Measurements from ENCODE around the gene KDELR1.

The KDELR1 gene

DNA sequence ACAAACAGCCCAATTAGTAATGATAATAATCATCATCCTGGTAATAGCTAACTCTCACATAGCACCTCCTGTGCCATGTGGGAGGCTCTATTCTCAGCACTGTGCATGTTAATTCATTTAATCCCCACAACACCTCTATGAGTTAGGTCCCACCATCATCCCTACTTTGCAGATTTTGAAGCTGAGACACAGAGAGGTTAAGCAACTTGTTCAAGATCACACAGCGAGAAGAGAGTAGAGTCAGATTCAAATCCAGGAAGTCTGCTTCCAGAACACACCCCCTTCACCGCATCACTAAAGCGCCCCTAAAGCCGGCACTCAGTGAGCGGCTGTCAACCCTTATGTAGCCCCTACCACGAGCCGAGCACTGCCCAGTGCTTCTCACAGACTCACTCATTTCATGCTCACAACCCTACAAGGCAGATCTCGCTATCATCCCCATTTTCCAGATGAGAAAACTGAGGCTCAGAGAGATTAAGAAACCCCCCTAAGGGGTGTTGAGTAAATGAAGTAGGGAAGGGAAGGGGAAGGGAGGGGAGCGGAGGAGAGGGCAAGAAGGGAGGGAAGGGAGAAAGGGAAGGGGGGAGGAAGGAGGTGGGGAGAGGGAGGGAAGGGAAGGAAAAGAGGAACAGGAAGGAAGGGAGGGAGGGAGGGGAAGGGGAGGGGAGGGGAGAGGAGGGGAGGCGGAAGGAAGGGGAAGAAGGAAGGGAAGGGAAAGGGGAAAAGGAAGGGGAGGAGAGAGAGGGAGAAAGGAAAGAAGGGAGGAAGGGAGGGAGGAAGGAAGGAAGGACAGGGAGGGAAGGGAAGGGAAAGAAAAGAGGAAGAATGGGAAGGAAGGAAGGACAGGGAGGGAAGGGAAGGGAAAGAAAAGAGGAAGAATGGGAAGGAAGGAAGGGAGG lies 49.6 kb downstream of the KDELR1 start:
- no peak for DNase-seq

DNA sequence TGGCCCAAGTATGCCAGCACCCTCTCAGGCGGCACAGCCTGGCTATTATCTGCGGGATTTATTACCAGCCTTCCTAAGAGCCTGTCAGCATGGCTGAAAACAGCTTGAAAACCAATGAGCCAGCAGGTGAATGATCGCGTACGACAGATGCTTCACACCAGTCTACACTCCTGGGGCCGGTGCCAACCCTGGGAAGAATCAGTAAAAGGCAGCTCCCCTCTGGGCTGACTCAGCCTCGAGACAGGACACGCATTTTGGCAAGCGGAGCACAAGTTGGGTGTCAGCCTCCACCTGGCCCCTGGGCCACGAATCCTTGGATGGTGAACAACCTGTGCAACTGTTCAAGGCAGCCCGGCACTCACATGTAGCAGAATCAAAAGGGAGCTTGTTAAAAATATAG lies 50.4 kb downstream of the KDELR1 start:
- DNase-seq: no peak

DNA sequence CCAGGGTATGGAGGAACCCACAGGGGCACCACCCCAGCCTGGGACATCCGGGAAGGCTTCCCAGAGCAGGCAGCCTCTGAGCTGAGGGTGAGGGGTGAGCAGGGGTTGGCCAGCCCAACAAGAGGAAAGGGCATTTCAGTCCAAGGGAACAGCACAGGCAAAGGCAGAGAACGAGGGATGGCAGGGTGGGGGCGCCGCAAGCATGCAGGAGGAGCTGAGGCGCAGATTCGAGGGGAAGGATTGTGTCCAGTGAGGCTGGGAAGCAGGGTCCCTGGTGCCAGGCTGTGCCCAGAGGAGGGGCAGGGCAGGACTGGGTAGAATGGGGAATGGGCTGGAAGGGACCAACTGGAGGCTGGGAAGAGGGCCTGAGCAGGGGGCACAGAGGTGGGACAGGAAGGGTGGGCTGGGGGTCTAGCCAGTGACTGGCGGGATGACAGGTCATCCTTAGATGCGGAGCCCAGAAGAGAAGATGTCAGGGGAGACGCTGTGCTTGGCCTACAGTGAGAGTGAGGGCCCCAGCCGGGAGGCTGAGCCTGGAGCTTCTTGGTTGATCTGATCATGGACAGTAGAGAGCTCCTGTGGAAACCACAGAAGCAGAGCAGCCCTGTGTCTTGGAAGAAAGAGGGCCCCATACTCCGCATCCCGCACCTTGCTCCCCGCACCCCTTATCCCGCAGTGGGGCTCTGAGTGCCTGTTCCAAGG lies 52.4 kb downstream of the KDELR1 start:
- no peak for DNase-seq

DNA sequence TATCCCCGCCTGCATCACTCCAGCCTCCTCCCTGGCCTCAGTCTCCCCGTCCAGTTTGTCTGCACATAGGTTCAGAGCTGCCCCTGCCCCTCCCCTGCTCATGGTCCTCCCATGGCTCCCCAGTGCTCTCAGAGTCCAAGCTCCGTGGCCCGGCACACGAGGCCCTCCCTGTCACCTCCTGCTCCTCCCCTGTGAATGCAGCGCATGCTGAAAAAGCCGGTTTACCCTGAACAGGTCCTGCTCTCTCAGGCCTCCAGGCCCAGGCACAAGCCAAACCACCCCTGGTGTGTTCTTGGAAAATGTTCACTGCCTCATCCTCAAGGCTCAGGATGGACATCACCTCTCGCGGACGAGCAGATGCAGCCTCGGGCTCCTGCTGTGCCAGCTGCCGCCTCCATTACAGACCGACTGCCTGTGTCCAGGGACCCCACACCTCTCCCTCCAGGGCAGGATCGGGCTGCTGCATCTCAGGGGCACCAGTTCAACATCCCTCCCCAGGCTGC lies 53.0 kb downstream of the KDELR1 start:
- DNase-seq: no peak

DNA sequence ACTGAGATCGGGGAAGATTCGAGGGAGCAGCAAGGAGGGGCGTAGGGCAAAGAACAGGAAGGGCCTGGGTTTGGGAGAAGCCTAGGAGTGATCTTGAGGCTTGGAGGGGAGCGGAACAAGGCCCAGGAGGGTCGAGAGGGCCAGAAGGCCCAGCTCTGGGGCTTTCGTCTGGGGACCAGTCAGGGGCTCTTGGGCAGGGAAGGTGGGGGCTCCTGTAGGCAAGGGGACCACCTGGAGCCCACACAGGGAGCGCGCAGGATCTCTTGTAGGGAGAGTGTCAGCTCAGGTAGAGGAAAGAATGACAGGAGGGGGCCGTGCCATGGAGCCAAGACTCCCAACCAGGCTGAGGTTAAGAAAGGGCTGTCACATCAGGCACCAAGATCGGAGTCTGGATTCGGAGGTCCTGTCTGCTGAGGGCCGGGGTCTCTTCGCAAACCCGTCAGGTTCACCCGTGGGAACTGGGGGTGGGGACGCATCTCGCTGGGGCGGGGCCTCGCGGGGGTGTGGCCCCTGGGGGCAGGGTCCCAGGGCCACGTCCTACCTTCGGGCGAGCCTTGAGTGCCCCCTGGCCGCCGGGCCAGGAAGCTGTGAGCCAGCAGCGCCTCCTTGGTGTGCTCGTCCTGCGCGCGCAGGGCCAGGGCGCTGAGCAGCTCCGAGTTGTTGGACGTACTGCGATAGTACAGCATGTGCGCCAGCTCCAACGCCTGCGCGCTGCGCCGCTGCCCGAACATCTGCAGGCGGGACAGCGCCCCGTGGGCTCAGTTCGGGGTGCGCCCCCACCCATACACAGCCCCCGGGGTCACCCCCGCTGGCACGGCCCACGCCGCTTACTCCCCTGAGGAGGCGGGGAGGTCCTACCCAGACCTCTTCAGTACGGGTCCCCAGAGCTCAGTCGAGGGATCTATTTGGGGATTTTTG lies 57.6 kb downstream of the KDELR1 start:
- DNase-seq: peak; percentile 95

DNA sequence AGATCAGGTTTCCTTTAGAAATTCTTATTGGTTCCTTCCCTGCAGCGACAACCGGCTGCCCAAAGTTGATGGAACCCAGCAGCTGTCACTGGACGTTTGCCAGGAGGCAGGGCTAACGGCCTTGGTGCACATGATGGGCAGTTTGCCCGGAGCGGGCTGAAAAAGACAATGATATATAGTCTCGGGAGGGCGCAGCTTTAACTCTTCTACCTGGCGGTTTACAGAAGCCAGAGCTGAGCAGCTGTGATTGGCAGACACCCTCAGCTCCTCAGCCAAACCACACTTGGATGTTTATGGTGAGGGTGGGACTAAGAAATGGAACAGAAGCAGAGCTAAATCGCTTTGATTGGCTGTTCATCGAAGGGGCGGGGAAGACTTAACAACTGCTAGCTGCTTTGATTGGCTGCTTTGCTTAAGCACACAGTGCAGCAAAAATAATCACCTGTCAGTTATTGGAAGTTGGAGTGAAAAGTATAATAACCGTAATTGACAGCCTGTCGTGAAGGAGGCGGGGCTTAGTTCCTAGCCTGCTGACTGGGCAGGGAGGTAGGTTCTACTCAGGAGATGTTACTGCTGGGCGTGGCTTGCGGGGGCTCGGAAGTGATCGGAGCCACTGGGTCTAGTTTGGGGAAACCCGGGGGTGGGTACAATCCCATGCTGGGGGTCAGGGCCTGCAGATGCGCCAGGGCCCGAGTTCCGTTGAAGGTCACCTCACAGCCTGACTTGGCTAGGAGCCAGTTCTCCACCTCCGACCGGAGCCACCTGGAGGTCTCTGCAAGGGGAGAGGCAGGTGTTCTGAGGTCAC lies 58.5 kb downstream of the KDELR1 start:
- DNase-seq: peak; percentile 99
